ENCODE results near the gene SETD1B.
A peak's percentile ranks its signal among the peaks of the same experiment; 100 is the strongest.

The SETD1B gene

DNA sequence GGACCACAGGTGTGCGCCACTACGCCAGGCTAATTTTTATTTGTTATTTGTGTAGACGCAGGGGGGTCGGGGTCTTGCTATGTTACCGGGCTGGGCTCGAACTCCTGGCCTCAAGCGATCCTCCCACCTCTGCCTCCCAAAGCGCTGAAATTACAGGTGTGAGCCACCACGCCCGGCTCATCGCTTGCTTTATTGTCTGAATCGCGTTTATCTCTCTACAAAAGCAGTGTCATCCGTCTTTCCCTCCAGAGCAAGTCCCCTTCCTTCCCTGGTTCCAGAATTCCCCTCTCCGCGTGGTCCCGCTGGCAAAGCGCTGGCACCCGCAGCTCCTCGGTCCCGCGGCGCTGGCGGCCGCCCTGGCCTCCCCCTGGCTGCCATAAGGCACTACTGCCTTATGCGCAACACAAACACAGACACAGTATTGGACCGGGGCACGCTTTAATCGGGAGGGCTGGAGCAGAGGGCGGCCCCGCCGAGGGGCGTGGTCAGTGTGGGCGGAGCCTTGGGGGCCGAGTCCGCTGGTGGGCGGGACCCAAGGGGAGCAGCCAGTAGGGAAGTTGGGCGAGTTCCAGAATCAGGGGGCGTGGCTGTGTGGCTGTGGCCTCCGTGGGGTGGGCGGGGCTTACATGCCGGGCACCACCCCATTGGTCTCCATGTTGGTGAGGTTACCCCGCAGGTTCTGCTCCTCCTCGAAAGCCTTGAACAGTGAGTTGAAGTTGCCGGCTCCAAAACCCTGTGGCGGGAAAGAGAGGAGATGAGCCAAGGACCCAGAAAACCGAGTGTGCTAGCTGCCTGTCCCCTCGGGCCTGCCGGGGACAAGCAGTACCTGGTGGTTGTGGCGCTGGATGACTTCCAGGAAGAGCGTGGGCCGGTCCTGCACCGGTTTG is 35.5 kb downstream of the SETD1B start:
- no peaks in the 10 kb centered on the region for H3K36me3 ChIP-seq
- TF ChIP-seq, protein P1, sequence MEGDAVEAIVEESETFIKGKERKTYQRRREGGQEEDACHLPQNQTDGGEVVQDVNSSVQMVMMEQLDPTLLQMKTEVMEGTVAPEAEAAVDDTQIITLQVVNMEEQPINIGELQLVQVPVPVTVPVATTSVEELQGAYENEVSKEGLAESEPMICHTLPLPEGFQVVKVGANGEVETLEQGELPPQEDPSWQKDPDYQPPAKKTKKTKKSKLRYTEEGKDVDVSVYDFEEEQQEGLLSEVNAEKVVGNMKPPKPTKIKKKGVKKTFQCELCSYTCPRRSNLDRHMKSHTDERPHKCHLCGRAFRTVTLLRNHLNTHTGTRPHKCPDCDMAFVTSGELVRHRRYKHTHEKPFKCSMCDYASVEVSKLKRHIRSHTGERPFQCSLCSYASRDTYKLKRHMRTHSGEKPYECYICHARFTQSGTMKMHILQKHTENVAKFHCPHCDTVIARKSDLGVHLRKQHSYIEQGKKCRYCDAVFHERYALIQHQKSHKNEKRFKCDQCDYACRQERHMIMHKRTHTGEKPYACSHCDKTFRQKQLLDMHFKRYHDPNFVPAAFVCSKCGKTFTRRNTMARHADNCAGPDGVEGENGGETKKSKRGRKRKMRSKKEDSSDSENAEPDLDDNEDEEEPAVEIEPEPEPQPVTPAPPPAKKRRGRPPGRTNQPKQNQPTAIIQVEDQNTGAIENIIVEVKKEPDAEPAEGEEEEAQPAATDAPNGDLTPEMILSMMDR (IDR thresholded peaks at IDR 0.05): peak; percentile 61
- H3K4me3 ChIP-seq (ENCODE audit: low read depth in 1 of 2, low read length in 1 of 2): peak overlapping the region; percentile 69 to 96
- peak overlapping the region; percentile 80 for H3K27ac ChIP-seq
- no peaks in the 10 kb centered on the region for H3K27me3 ChIP-seq
- no peaks in the 10 kb centered on the region for H3K9me3 ChIP-seq
- H3K4me1 ChIP-seq (ENCODE audit: control insufficient read depth in 1 of 2, insufficient read depth in 1 of 2, low read depth in 1 of 2, low read length in 1 of 2): peaks cover 52 to 54% of the 10 kb centered on the region in 2 experiments

DNA sequence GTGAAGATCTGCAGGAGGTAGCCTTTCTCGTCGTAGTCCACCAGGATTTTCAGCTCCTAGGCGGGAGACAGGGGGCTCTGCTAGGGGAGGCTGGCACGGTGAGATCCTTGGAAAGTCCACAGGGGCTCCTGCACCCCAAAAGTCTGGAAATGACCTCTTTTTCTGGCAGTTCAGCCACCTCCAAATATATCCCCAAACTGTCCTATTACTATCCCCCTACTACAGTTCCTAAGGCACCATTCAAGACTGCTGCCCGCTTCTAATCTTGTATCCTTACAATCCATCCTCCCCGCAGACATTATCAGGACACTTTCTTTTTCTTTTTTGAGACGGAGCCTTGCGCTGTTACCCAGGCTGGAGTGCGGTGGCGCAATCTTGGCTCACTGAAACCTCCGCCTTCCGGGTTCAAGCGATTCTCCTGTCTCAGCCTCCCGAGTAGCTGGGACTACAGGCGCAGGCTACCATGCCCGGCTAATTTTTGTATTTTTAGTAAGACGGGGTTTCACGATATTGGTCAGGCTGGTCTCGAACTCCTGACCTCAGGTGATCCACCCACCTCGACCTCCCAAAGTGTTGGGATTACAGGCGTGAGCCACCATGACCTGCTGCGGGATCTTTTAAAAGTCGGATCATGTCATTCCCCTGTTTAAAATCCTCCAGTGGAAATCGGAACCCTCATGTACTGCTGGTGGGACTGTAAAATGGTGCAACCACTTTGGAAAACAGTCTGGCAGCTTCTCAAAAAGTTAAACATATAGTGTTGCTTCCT is 36.4 kb downstream of the SETD1B start:
- Histone ChIP-seq H3K4me1 (ENCODE audit: control insufficient read depth in 1 of 2, insufficient read depth in 1 of 2, low read depth in 1 of 2, low read length in 1 of 2) (peaks cover 43 to 46% of the 10 kb centered on the region in 2 experiments), H3K27ac (peak overlapping the region; percentile 80), H3K27me3 (no peaks in the 10 kb centered on the region), H3K9me3 (no peaks in the 10 kb centered on the region), H3K36me3 (no peaks in the 10 kb centered on the region), H3K4me3 (ENCODE audit: low read depth in 1 of 2, low read length in 1 of 2) (peak overlapping the region; percentile 69 to 96)
- TF ChIP-seq, protein P1 (IDR thresholded peaks at IDR 0.05): no peak

DNA sequence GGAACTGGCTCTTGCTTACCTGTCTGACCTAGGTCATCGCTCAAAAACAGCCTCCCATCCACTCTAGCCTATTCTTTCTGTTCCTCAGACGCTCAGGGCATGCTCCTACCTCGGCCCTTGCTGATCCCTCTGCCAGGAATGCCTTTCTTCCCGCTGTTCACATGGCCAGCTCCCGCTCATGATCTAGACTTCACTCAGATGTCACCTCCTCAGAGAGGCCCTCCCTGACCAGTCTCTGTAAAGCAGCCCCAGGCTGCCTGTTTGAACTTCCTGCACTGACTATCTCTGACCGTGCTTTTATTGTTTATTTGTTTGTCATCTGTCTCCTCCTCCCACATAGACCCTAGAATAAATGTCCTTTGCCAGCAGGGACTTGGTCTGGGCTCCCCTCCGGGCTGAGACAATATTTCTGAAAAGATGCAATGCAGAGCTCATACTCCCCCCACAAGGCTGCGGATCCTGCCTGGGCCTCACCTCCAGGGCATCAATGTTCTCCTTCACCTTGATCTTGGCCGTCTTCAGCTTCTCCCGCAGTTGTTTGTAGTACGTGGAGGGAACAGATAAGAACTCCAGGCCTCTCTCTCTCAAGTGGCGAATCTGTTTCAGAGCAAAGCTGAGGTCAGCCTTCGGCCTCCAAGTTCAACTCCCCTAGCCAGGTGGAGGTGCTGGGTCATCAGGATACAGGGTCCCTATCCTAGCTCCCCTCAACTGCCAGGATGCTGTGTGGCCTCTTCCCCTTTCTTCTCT is 39.6 kb downstream of the SETD1B start:
- no peak overlapping the region for H3K4me3 ChIP-seq (ENCODE audit: low read depth in 1 of 2, low read length in 1 of 2)
- H3K9me3 ChIP-seq: no peaks in the 10 kb centered on the region
- H3K36me3 ChIP-seq: no peaks in the 10 kb centered on the region
- peaks cover 17 to 20% of the 10 kb centered on the region in 2 experiments for H3K4me1 ChIP-seq (ENCODE audit: control insufficient read depth in 1 of 2, insufficient read depth in 1 of 2, low read depth in 1 of 2, low read length in 1 of 2)
- TF ChIP-seq, protein P1 (IDR thresholded peaks at IDR 0.05): no peak
- H3K27ac ChIP-seq: peak overlapping the region; percentile 1
- H3K27me3 ChIP-seq: no peaks in the 10 kb centered on the region

DNA sequence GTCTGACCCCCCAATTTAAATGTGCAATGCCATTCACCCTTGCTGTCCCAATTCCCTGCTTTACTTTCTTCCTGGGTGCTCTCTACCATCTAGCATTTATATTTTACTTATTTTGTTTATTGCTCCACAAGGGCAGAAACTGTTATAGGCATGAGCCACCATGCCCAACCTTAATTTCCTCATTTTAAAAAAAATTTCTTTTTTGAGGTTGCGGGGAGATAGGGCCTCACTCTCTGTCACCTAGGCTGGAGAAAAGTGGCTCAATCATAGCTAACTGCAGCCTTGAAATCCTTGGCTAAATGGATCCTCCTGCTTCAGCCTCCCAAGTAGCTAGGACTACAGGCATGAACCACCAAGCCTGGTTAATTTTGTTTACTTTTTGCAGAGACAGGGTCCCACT is 41.9 kb downstream of the SETD1B start:
- TF ChIP-seq, protein P1 (IDR thresholded peaks at IDR 0.05): no peak
- H3K27ac ChIP-seq: peak overlapping the region; percentile 50
- no peaks in the 10 kb centered on the region for H3K27me3 ChIP-seq
- no peaks in the 10 kb centered on the region for H3K36me3 ChIP-seq
- H3K4me1 ChIP-seq (ENCODE audit: control insufficient read depth in 1 of 2, insufficient read depth in 1 of 2, low read depth in 1 of 2, low read length in 1 of 2): peaks cover 19 to 21% of the 10 kb centered on the region in 2 experiments
- H3K4me3 ChIP-seq (ENCODE audit: low read depth in 1 of 2, low read length in 1 of 2): no peak overlapping the region
- H3K9me3 ChIP-seq: no peaks in the 10 kb centered on the region

DNA sequence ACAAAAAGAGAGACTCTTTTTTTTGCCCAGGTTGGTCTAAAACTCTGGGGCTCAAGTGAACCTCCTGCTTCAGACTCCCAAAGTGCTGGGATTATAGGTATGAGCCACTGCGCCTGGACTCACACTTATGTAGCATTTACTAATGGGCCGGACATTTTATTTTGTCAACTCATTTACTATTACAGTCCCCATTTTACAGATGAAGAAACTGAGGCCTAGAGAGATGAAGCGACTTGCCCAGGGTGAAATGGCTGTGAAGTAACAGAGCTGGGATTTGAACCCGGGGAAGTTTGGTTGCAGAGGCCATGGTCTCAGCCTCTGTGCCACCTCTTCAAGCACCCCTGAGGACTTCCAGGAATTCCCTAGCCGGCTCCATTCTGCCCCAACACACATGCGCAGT is 45.4 kb downstream of the SETD1B start:
- Histone ChIP-seq H3K36me3 (no peaks in the 10 kb centered on the region), H3K4me3 (ENCODE audit: low read depth in 1 of 2, low read length in 1 of 2) (peak overlapping the region; percentile 19 to 42), H3K27me3 (no peaks in the 10 kb centered on the region), H3K9me3 (no peaks in the 10 kb centered on the region), H3K27ac (peak overlapping the region; percentile 81), H3K4me1 (ENCODE audit: control insufficient read depth in 1 of 2, insufficient read depth in 1 of 2, low read depth in 1 of 2, low read length in 1 of 2) (peaks cover 19% of the 10 kb centered on the region in 2 experiments)
- TF ChIP-seq, protein P1 (IDR thresholded peaks at IDR 0.05): no peak

Data from neutrophil (primary cell).